Testis (tissue), 2 donors: ENCODE data around the gene TGFB1I1.

Experiments used
- POLR2A ChIP-seq: fragments of 450-650 bp; IDR thresholded peaks from one replicate; pipeline ENCODE4 v1.6.1; 2017; ENCODE audit warnings: antibody characterized with exemption, mild to moderate bottlenecking, moderate library complexity
- TF ChIP-seq, protein P1 (sequence below), 3 experiments: fragments of 450-650 bp in 2 of 3; fragments of 200-600 bp in 1 of 3; sonication (generic) in 1 of 3; IDR thresholded peaks; one replicate each; pipeline ENCODE4 v1.5.1; 2016 to 2019; ENCODE audit warnings: antibody characterized with exemption in 3 of 3, mild to moderate bottlenecking in 2 of 3, moderate library complexity in 1 of 3

- TF ChIP-seq, protein P1, sequence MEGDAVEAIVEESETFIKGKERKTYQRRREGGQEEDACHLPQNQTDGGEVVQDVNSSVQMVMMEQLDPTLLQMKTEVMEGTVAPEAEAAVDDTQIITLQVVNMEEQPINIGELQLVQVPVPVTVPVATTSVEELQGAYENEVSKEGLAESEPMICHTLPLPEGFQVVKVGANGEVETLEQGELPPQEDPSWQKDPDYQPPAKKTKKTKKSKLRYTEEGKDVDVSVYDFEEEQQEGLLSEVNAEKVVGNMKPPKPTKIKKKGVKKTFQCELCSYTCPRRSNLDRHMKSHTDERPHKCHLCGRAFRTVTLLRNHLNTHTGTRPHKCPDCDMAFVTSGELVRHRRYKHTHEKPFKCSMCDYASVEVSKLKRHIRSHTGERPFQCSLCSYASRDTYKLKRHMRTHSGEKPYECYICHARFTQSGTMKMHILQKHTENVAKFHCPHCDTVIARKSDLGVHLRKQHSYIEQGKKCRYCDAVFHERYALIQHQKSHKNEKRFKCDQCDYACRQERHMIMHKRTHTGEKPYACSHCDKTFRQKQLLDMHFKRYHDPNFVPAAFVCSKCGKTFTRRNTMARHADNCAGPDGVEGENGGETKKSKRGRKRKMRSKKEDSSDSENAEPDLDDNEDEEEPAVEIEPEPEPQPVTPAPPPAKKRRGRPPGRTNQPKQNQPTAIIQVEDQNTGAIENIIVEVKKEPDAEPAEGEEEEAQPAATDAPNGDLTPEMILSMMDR (IDR thresholded peaks at IDR 0.05), result no peak
- no peak for TF ChIP-seq POLR2A
Measured at GRCh38 chr16:31501966-31502348, 30.0 kb downstream of the TGFB1I1 start.
